Stimulated activated naive B cell treated with anti-CD40 and anti-IgM and Interleukin-4, amounts not matched to agents 10 μg/mL and 1 μg/mL and 100 μg/mL, for 72 hours (primary cell): ENCODE data around the gene WWC2.

Experiments used
- ATAC-seq, 2 donors: fragments of 150-1000 bp; cut with Tn5 transposase; replicated peaks; 2 replicates each; pipeline ENCODE4 v1.10.0; 2021; ENCODE audit warnings: moderate library complexity in 1 of 2
- DNase-seq: peaks from one replicate; pipeline ENCODE4 v3.0.0; 2021
- H3K27ac Mint-ChIP-seq: one replicate; pipeline ENCODE4 v1.8.0; 2022; ENCODE audit warnings: mild to moderate bottlenecking, mixed read lengths
- H3K27me3 Mint-ChIP-seq, 2 donors: one replicate each; pipeline ENCODE4 v1.8.0; 2022; ENCODE audit warnings: mixed read lengths in 2 of 2
- H3K36me3 Mint-ChIP-seq, 2 donors: one replicate each; pipeline ENCODE4 v1.8.0; 2022; ENCODE audit warnings: mixed read lengths in 2 of 2, mild to moderate bottlenecking in 1 of 2
- H3K4me1 Mint-ChIP-seq, 2 donors: one replicate each; pipeline ENCODE4 v1.8.0; 2022; ENCODE audit warnings: mixed read lengths in 2 of 2, mild to moderate bottlenecking in 1 of 2
- H3K4me3 Mint-ChIP-seq, 2 donors: one replicate each; pipeline ENCODE4 v1.8.0; 2022; ENCODE audit warnings: mild to moderate bottlenecking in 2 of 2, mixed read lengths in 2 of 2, moderate library complexity in 1 of 2
- H3K9me3 Mint-ChIP-seq, 2 donors: one replicate each; pipeline ENCODE4 v1.8.0; 2022; ENCODE audit warnings: mixed read lengths in 2 of 2, mild to moderate bottlenecking in 1 of 2

WWC2 gene

DNA sequence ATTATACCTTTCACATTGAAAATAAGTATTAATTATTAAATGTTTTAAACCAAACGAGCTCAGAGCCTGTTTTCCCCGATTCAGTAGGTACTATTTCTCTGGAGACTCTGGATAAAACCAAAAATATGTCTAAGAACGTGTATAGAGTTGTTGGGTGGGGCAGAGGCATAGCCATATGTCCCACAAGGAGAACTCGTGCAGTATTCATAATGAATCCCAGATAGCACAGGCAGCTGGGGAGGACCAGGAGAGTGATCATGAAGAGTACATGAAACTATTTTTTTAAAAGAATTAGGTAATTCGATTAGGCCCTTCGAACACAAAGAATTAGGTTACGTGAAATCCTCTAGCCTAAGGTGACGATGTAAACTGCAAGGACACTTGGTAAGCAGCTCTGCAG, 145.0 kb downstream of the WWC2 start:
- no peak for ATAC-seq
- Mint-ChIP-seq H3K27me3 (peaks cover 0 to 4% of the 10 kb centered on the region in 2 donors), H3K9me3 (no peaks in the 10 kb centered on the region), H3K27ac (no peak overlapping the region), H3K36me3 (no peaks in the 10 kb centered on the region), H3K4me1 (peaks cover 0 to 2% of the 10 kb centered on the region in 2 donors), H3K4me3 (no peak overlapping the region)
- DNase-seq = no peak

- Mint-ChIP-seq H3K27ac (no peak overlapping the region), H3K4me3 (no peak overlapping the region), H3K9me3 (no peaks in the 10 kb centered on the region), H3K36me3 (no peaks in the 10 kb centered on the region), H3K4me1 (peaks cover 0 to 2% of the 10 kb centered on the region in 2 donors), H3K27me3 (peaks cover 0 to 2% of the 10 kb centered on the region in 2 donors)
- DNase-seq (no peak), ATAC-seq (no peak)
Observed at GRCh38 chr4:183244506-183244905, 145.4 kb downstream of the WWC2 start.

GRCh38 chr4:183248201-183248600, 149.1 kb downstream of the WWC2 start:
- ATAC-seq (no peak), DNase-seq (no peak)
- no peak overlapping the region for H3K27ac Mint-ChIP-seq
- no peak overlapping the region for H3K4me3 Mint-ChIP-seq
- peaks cover 0 to 2% of the 10 kb centered on the region in 2 donors for H3K4me1 Mint-ChIP-seq
- no peaks in the 10 kb centered on the region for H3K27me3 Mint-ChIP-seq
- no peaks in the 10 kb centered on the region for H3K9me3 Mint-ChIP-seq
- H3K36me3 Mint-ChIP-seq = no peaks in the 10 kb centered on the region

- DNase-seq (no peak), ATAC-seq (peak; percentile 67 to 68)
- Mint-ChIP-seq H3K9me3 (no peaks in the 10 kb centered on the region), H3K4me3 (no peak overlapping the region), H3K4me1 (no peaks in the 10 kb centered on the region), H3K36me3 (no peaks in the 10 kb centered on the region), H3K27me3 (no peaks in the 10 kb centered on the region), H3K27ac (no peak overlapping the region)
Observed at GRCh38 chr4:183249854-183250253, 150.8 kb downstream of the WWC2 start.

DNA sequence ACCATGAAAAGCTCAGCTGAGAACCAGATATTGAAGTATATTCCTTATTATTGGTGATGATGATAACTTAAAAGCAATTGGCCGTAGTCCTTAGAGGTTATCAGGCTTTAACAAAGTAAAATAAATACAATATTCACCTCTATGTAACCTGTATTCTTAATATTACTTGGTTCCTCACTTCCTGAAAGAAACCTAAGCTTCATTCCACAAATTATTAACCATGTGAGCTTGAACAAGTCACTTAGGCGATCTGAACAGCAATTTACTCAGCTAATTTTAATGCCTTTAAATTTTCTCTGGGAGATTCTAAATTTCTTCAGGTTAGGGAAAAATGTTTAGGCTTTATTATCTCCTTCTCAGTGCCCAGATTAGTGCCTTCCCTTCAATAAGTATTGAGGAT, 151.8 kb downstream of the WWC2 start:
- DNase-seq (no peak), ATAC-seq (no peak)
- H3K9me3 Mint-ChIP-seq = no peaks in the 10 kb centered on the region
- no peak overlapping the region for H3K27ac Mint-ChIP-seq
- no peaks in the 10 kb centered on the region for H3K4me1 Mint-ChIP-seq
- H3K36me3 Mint-ChIP-seq = no peaks in the 10 kb centered on the region
- H3K4me3 Mint-ChIP-seq = no peak overlapping the region
- no peaks in the 10 kb centered on the region for H3K27me3 Mint-ChIP-seq

DNA sequence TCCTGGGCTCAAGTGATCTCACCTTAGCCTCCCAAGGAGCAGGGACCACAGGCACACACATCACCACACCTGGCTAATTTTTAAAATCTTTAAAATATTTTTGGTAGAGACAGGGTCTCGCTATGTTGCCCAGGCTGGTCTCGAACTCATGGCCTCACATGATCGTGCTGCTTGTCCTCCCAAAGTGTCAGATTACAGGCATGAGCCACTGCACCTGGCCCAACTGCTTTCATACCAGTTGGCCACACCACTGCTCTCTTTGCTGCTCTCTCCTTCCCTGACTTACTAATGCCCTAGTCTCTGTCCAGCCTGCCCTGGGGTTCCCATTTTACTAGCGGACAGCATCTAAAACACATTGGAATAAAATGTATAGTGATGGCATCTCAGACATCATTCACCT, 153.9 kb downstream of the WWC2 start:
- ATAC-seq (no peak), DNase-seq (no peak)
- Mint-ChIP-seq H3K4me1 (no peaks in the 10 kb centered on the region), H3K36me3 (no peaks in the 10 kb centered on the region), H3K4me3 (no peak overlapping the region), H3K9me3 (no peaks in the 10 kb centered on the region), H3K27me3 (no peaks in the 10 kb centered on the region), H3K27ac (no peak overlapping the region)

DNA sequence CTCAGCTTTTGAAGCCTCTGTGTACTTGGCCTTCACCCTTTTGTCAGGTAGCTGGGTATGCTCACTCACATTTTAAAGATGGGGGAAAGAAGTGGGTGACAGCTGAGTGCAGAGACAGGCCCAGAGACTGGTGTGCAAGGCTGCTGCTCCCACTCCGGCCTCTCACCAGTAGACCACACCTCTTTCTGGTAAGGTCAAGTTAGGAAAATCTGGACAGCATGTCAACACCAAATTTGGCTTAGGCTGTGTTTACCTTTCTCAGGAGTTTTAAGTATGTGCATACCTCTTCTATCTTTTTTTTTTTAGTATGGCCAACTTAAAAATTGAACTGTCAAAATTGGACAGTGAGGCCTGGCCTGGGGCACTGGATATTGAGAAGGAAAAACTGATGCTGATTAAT, 154.4 kb downstream of the WWC2 start:
- H3K4me1 Mint-ChIP-seq = no peaks in the 10 kb centered on the region
- ATAC-seq (no peak), DNase-seq (no peak)
- H3K27ac Mint-ChIP-seq = no peak overlapping the region
- no peak overlapping the region for H3K4me3 Mint-ChIP-seq
- no peaks in the 10 kb centered on the region for H3K9me3 Mint-ChIP-seq
- H3K36me3 Mint-ChIP-seq = no peaks in the 10 kb centered on the region
- H3K27me3 Mint-ChIP-seq = no peaks in the 10 kb centered on the region

DNA sequence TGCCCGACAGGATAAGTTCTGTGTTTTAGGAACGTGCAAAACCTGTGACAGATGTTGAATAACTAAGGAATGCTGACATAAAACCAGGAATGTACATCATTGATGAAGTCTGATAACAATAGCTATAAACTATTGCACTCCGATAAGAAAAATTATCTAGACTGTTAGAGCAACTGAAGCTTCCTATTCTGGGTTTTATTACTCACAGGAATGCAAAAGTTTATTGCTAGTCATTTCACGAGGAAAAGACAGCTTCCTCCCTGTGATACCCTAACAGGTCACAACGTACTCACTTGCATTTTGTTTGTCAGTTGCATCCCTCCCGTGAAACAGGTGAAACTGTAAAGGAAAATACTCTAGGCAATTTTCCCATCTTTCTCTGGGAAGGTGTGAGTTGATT, 155.1 kb downstream of the WWC2 start:
- no peak for DNase-seq
- no peaks in the 10 kb centered on the region for H3K9me3 Mint-ChIP-seq
- H3K27me3 Mint-ChIP-seq = peaks cover 0 to 3% of the 10 kb centered on the region in 2 donors
- H3K4me1 Mint-ChIP-seq = no peaks in the 10 kb centered on the region
- no peaks in the 10 kb centered on the region for H3K36me3 Mint-ChIP-seq
- H3K4me3 Mint-ChIP-seq = no peak overlapping the region
- no peak overlapping the region for H3K27ac Mint-ChIP-seq
- ATAC-seq = no peak

DNA sequence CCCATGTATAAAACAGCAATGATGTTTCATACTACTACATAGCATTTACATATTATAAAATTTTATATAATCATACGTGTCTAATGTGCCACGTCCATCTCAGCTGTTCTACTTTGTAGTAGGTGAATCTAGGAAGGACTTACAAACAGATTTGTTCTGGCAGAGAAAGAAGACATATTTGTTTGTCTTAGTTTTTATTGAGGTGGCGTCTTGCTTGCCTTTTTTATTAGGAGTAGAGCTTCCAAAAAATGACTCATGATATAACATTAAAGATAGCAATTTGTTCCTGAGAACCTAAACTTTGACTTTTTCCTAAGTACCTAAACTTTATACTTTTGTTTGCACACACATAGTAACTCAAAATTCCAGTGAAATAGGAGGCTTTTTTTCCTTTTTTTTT, 156.4 kb downstream of the WWC2 start:
- no peaks in the 10 kb centered on the region for H3K36me3 Mint-ChIP-seq
- no peaks in the 10 kb centered on the region for H3K9me3 Mint-ChIP-seq

GRCh38 chr4:183256343-183256742, 157.3 kb downstream of the WWC2 start:
- H3K4me3 Mint-ChIP-seq = no peak overlapping the region
- H3K27me3 Mint-ChIP-seq = peaks cover 5 to 7% of the 10 kb centered on the region in 2 donors
- no peak for DNase-seq
- no peak for ATAC-seq
- no peaks in the 10 kb centered on the region for H3K9me3 Mint-ChIP-seq
- H3K36me3 Mint-ChIP-seq = no peaks in the 10 kb centered on the region
- H3K27ac Mint-ChIP-seq = no peak overlapping the region
- no peaks in the 10 kb centered on the region for H3K4me1 Mint-ChIP-seq

More for the DNA sequence above, 156.4 kb downstream of the WWC2 start:
- Mint-ChIP-seq H3K4me1 (no peaks in the 10 kb centered on the region), H3K4me3 (no peak overlapping the region), H3K27me3 (peaks cover 0 to 5% of the 10 kb centered on the region in 2 donors), H3K27ac (no peak overlapping the region)
- DNase-seq (no peak), ATAC-seq (no peak)

DNA sequence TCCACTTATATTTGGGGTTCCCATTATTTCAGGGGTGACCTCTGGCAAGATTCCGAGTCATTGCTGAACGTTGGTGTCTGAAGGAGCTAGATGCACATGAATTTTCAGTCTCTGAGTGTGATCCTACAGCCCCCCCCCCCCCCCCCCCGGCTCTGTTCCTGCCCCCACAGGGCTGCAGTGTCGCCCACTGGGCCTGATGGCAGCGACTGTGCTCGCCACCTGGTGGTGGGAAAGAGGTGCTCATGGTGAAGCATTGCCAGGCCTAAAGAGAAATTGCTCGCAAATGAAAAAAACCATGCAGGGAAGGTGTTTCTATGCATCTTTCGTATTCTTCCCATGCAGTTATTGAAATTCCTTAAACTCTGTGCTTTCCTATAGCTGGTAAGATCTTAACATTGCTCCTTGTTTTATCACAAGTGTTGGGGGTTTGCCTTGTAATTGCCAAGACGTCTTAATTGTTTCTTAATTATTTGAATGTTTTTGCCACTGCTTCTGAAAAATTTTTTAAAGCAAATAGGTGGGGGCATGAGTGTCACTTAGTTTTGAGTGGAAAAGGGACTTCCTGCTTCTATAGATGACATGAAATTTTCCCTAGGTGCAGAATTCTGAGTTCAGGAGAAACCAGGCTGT, 157.8 kb downstream of the WWC2 start:
- Mint-ChIP-seq H3K27ac (no peak overlapping the region), H3K4me3 (no peak overlapping the region), H3K9me3 (no peaks in the 10 kb centered on the region), H3K36me3 (no peaks in the 10 kb centered on the region), H3K4me1 (no peaks in the 10 kb centered on the region), H3K27me3 (peaks cover 5 to 7% of the 10 kb centered on the region in 2 donors)
- DNase-seq (no peak), ATAC-seq (peak; percentile 74 to 75)

GRCh38 chr4:183257808-183258207, 158.8 kb downstream of the WWC2 start:
- Mint-ChIP-seq H3K4me3 (no peak overlapping the region), H3K9me3 (no peaks in the 10 kb centered on the region), H3K4me1 (no peaks in the 10 kb centered on the region), H3K36me3 (no peaks in the 10 kb centered on the region), H3K27me3 (peaks cover 5 to 7% of the 10 kb centered on the region in 2 donors), H3K27ac (no peak overlapping the region)
- DNase-seq = no peak
- ATAC-seq = no peak

GRCh38 chr4:183260491-183261151, 161.6 kb downstream of the WWC2 start:
- no peak for ATAC-seq
- Mint-ChIP-seq H3K9me3 (no peaks in the 10 kb centered on the region), H3K27me3 (peaks cover 5 to 7% of the 10 kb centered on the region in 2 donors), H3K4me1 (no peaks in the 10 kb centered on the region), H3K4me3 (no peak overlapping the region), H3K27ac (no peak overlapping the region), H3K36me3 (no peaks in the 10 kb centered on the region)
- no peak for DNase-seq

DNA sequence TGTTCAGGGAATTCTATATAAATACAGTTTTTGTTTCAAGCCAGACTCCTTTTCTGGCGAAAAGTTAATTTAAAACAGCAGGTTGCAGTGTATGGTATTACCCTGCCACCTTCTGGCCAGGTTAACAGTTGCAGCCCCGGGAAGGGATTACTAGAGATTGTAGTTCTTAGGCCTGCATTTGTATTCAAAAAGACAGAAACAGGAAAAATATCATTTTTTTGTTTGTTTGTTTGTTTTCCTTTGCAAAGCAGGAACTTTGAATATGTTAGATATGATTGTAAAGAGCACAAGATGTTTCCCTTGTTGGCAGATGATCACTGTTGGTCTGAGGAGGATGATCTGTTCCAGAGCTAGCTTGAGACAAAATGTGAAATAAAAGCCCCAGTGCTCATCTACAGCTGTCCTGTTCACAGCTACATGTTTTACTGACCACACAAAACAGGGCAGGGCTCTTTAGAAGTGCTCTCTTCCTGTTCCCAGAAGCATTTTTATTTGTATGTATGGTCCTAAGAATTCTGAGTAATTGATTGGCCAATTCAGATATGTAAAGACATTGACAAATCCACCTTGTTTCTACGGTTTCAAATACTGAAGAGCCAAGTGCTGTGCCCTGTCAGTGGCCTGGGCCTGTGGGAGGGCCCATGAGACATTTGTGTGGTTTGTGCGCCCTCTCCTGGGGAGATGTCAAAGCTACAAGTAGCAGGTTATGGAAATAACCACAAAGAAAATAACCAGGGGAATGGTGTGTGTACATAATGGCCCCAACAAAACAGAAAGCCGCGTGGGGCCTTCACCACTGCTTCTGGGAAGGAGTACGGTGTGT, 163.1 kb downstream of the WWC2 start:
- ATAC-seq = peak; percentile 93 to 96
- Mint-ChIP-seq H3K27me3 (peaks cover 5 to 7% of the 10 kb centered on the region in 2 donors), H3K36me3 (no peaks in the 10 kb centered on the region), H3K4me1 (no peaks in the 10 kb centered on the region), H3K4me3 (no peak overlapping the region), H3K9me3 (no peaks in the 10 kb centered on the region), H3K27ac (no peak overlapping the region)
- DNase-seq = peak; percentile 54

GRCh38 chr4:183262776-183263100, 163.7 kb downstream of the WWC2 start:
- Mint-ChIP-seq H3K4me1 (no peaks in the 10 kb centered on the region), H3K27ac (no peak overlapping the region), H3K4me3 (no peak overlapping the region), H3K36me3 (no peaks in the 10 kb centered on the region), H3K27me3 (peaks cover 5 to 7% of the 10 kb centered on the region in 2 donors), H3K9me3 (no peaks in the 10 kb centered on the region)
- DNase-seq (no peak), ATAC-seq (no peak)
